Endothelial cell of umbilical vein (primary cell): Measurements from ENCODE around the gene CFAP97. TPM values are rescaled to one million over a fixed set of nuclear protein-coding genes. Genes with fewer than 3 reads are reported as not detected.

Experiments used
- BruUV-seq: library from RNA; stranded (reverse); fragments of 400-500 nt; replicated peaks from 2 replicates; lab custom pipeline; 2021; lab: Mats Ljungman, UMichigan
- CTCF ChIA-PET: fragments of 300-600, 350-600 bp; sonication (Branson Sonifier 250); formaldehyde crosslinking; loops from one replicate; lab custom pipeline; 2021; ENCODE audit warnings: antibody characterized with exemption, inconsistent platforms; lab: Charles Lee
- POLR2A ChIA-PET: fragments of 300-600, 350-600 bp; sonication (Branson Sonifier 250); formaldehyde crosslinking; loops from one replicate; lab custom pipeline; 2021; ENCODE audit warnings: antibody characterized with exemption, inconsistent platforms; lab: Charles Lee
- DNase-seq: peaks from one replicate; pipeline ENCODE4 v3.0.0-alpha.2; 2011; ENCODE audit warnings: low read depth, low spot score
- FAIRE-seq: peaks from 2 replicates; lab custom pipeline; 2011; peaks lifted over from hg19 to GRCh38; lab: Jason Lieb, UNC
- H2AFZ ChIP-seq: 2 replicates; pipeline ENCODE4 v1.6.0; 2012; ENCODE audit warnings: low read depth, low read length, control low read depth, inconsistent platforms
- H3K27ac ChIP-seq: 2 replicates; pipeline ENCODE4 v1.5.1; 2011; ENCODE audit warnings: low read depth, mild to moderate bottlenecking, control low read depth, low read length, moderate library complexity; ENCODE audit not compliant: insufficient read depth
- H3K27me3 ChIP-seq, 2 experiments: 2 replicates each; pipeline versions ENCODE4 v1.6.0 to v1.6.1; 2011; ENCODE audit warnings: low read length in 2 of 2, mixed read lengths in 1 of 2; ENCODE audit not compliant: control insufficient read depth in 2 of 2, insufficient read depth in 2 of 2
- H3K36me3 ChIP-seq, 2 experiments: 2 replicates in 1 of 2; 3 replicates in 1 of 2; pipeline ENCODE4 v1.5.1; 2011; ENCODE audit warnings: low read length in 2 of 2, mild to moderate bottlenecking in 1 of 2, moderate library complexity in 1 of 2; ENCODE audit not compliant: control insufficient read depth in 2 of 2, insufficient read depth in 2 of 2; ENCODE audit errors: extremely low read depth in 1 of 2
- H3K4me1 ChIP-seq: 3 replicates; pipeline ENCODE4 v1.5.1; 2011; ENCODE audit warnings: mild to moderate bottlenecking, low read length; ENCODE audit not compliant: control insufficient read depth, insufficient read depth; ENCODE audit errors: extremely low read depth
- H3K4me2 ChIP-seq: 2 replicates; pipeline ENCODE4 v1.6.1; 2011; ENCODE audit warnings: low read length, control low read depth, mixed read lengths; ENCODE audit not compliant: insufficient read depth
- H3K4me3 ChIP-seq, 3 experiments: fragments of 200-600 bp in 1 of 3; sonication (generic), shearing (Covaris generic) in 1 of 3; replicated peaks in 1 of 3; 2 replicates each; pipeline ENCODE4 v1.5.1; 2011 to 2016; ENCODE audit warnings: control low read depth in 3 of 3, low read length in 3 of 3, mild to moderate bottlenecking in 2 of 3, inconsistent platforms in 1 of 3, low read depth in 1 of 3, moderate library complexity in 1 of 3; ENCODE audit not compliant: insufficient read depth in 1 of 3
- H3K79me2 ChIP-seq: 2 replicates; pipeline ENCODE4 v1.6.0; 2012; ENCODE audit warnings: low read length, inconsistent platforms; ENCODE audit not compliant: control insufficient read depth, insufficient read depth
- H3K9ac ChIP-seq: replicated peaks from 2 replicates; pipeline ENCODE3; 2011; ENCODE audit warnings: low read length, control low read depth; ENCODE audit not compliant: insufficient read depth; ENCODE audit errors: extremely low read depth
- H3K9me1 ChIP-seq: replicated peaks from 3 replicates; pipeline ENCODE4 v1.6.0; 2011; ENCODE audit warnings: mild to moderate bottlenecking, low read length; ENCODE audit not compliant: control insufficient read depth, insufficient read depth; ENCODE audit errors: extremely low read depth
- H3K9me3 ChIP-seq: replicated peaks from 2 replicates; pipeline ENCODE4 v1.5.1; 2012; ENCODE audit warnings: low read length, inconsistent platforms; ENCODE audit not compliant: control insufficient read depth, insufficient read depth
- H4K20me1 ChIP-seq: replicated peaks from 2 replicates; pipeline ENCODE3; 2011; ENCODE audit warnings: mild to moderate bottlenecking, low read length; ENCODE audit not compliant: control insufficient read depth, insufficient read depth; ENCODE audit errors: extremely low read depth
- CTCF ChIP-seq, 2 donors: IDR thresholded peaks; 1 replicate in 1 of 2; 2 replicates in 1 of 2; pipeline ENCODE4 v1.5.1; 2011; ENCODE audit warnings: low read length in 2 of 2, mild to moderate bottlenecking in 2 of 2, moderate library complexity in 2 of 2, control low read depth in 1 of 2, inconsistent platforms in 1 of 2, low read depth in 1 of 2; ENCODE audit not compliant: insufficient read depth in 1 of 2; ENCODE audit errors: extremely low read depth in 1 of 2
- EZH2 ChIP-seq: IDR thresholded peaks from 2 replicates; pipeline ENCODE4 v1.6.1; 2012; ENCODE audit warnings: borderline replicate concordance, low read depth, mild to moderate bottlenecking, moderate library complexity, low read length, inconsistent platforms; ENCODE audit not compliant: severe bottlenecking
- FOS ChIP-seq: IDR thresholded peaks from 2 replicates; pipeline ENCODE4 v1.6.1; 2011; ENCODE audit warnings: mild to moderate bottlenecking, low read length, moderate library complexity, borderline replicate concordance; ENCODE audit not compliant: insufficient read depth
- GATA2 ChIP-seq: IDR thresholded peaks from 2 replicates; pipeline ENCODE4 v1.7.0; 2011; ENCODE audit warnings: low read depth, mild to moderate bottlenecking, moderate library complexity, mixed read lengths, low read length; ENCODE audit not compliant: insufficient read length, insufficient read depth
- JUN ChIP-seq: IDR thresholded peaks from 2 replicates; pipeline ENCODE4 v1.6.1; 2011; ENCODE audit warnings: borderline replicate concordance, low read depth; ENCODE audit not compliant: insufficient read length, insufficient read depth
- MAX ChIP-seq: IDR thresholded peaks from 2 replicates; pipeline ENCODE4 v1.6.1; 2011; ENCODE audit not compliant: insufficient read depth, insufficient read length
- MYC ChIP-seq: IDR thresholded peaks from one replicate; pipeline ENCODE4 v1.6.1; 2011; ENCODE audit warnings: mild to moderate bottlenecking, low read depth, low read length
- POLR2A ChIP-seq: IDR thresholded peaks from 2 replicates; pipeline ENCODE4 v1.6.1; 2012; ENCODE audit warnings: low read depth, mild to moderate bottlenecking, control low read depth, low read length
- POLR2AphosphoS5 ChIP-seq: IDR thresholded peaks from 2 replicates; pipeline ENCODE4 v1.6.1; 2012; ENCODE audit warnings: low read depth, mild to moderate bottlenecking, control low read depth, low read length, moderate library complexity; ENCODE audit not compliant: insufficient read depth
- dilution Hi-C: fragments of 300-500 bp; cut with MboI; formaldehyde crosslinking; loops from one replicate; pipeline ENCODE4 v1.15.0; 2019; ENCODE audit warnings: low sequenced_read_pairs; ENCODE audit not compliant: extremely low pct_ligation_motif_present
- intact Hi-C: fragments of 100-400 bp; cut with micrococcal nuclease; formaldehyde crosslinking; loops from one replicate; pipeline ENCODE4 v1.10.0; 2022
- polyA plus RNA-seq, 4 experiments: library from polyadenylated mRNA; depleted of rRNA in 3 of 4; stranded (reverse) in 3 of 4; unstranded in 1 of 4; fragments of >200 nt; gene quantifications; 2 replicates each; pipeline versions ENCODE4 v1.2.1 to v1.2.3, GENCODE V29; 2011 to 2012; ENCODE audit warnings: missing spikeins in 1 of 4
- total RNA-seq: library from RNA; stranded (reverse); gene quantifications from 2 replicates; pipeline ENCODE4 v1.2.3, GENCODE V29; 2021

The CFAP97 gene
- total and polyA plus RNA-seq, 2 donors (not counting 3 experiments of a cell fraction or from before 2014, with no cell fraction given): 5.3 to 22.4 TPM

GRCh38 chr4:185225940-185226339 lies 22.1 kb upstream of the CFAP97 start:
- H3K9me3 ChIP-seq: no peaks in the 10 kb centered on the region
- no peak for FAIRE-seq
- no peak overlapping the region for H3K4me3 ChIP-seq
- H3K4me2 ChIP-seq: no peak overlapping the region
- H3K79me2 ChIP-seq: peaks cover 40% of the 10 kb centered on the region
- H3K27me3 ChIP-seq: no peaks in the 10 kb centered on the region
- no peak overlapping the region for H3K9ac ChIP-seq
- CTCF ChIA-PET: interaction anchor here (1.1 kb wide), 2 partner anchors 17 to 159 kb away, joined by 3 read pairs; no protein-coding TSS in a partner anchor
- TF ChIP-seq MAX: no peak
- TF ChIP-seq EZH2: no peak
- TF ChIP-seq JUN: no peak
- no peak for TF ChIP-seq POLR2AphosphoS5
- no peak for TF ChIP-seq CTCF (IDR thresholded peaks at IDR 0.05; ENCODE audit: extremely low read depth in 1 of 2, insufficient read depth in 1 of 2, low read depth in 1 of 2, low read length in 2 of 2)
- TF ChIP-seq FOS: no peak
- no peak for TF ChIP-seq MYC
- no peak for TF ChIP-seq POLR2A
- TF ChIP-seq GATA2: no peak
- H3K36me3 ChIP-seq: peaks cover 0 to 4% of the 10 kb centered on the region in 2 experiments
- H3K4me1 ChIP-seq: peaks cover 2% of the 10 kb centered on the region
- intact Hi-C loops (no loop called here), dilution Hi-C loops (no loop called here)
- BruUV-seq: no TSS peak
- POLR2A ChIA-PET: no interaction called here
- H3K27ac ChIP-seq: no peak overlapping the region
- no peak overlapping the region for H2AFZ ChIP-seq
- H3K9me1 ChIP-seq: no peaks in the 10 kb centered on the region
- H4K20me1 ChIP-seq: no peaks in the 10 kb centered on the region
- no peak for DNase-seq
